Neural cell (in vitro differentiated cells): Measurements from ENCODE around the gene FHOD3. TPM values are rescaled to one million over a fixed set of nuclear protein-coding genes. Genes with fewer than 3 reads are reported as not detected.

ENCODE experiments used
- H2AFZ ChIP-seq: fragments of 200-600, 300-800 bp; sonication (generic), shearing (Covaris generic); 2 replicates; pipeline ENCODE4 v1.6.0; 2014; ENCODE audit warnings: low read depth, mild to moderate bottlenecking, antibody characterized with exemption, low read length, moderate library complexity
- H3F3A ChIP-seq: fragments of 200-600 bp; shearing (Covaris generic); 2 replicates; pipeline ENCODE4 v1.6.1; 2016; ENCODE audit warnings: mild to moderate bottlenecking, moderate library complexity, mixed read lengths, antibody characterized with exemption, low read length; ENCODE audit not compliant: insufficient read depth, poor library complexity, severe bottlenecking
- H3K27ac ChIP-seq: fragments of 200-600, 300-800 bp; sonication (generic), shearing (Covaris generic); 2 replicates; pipeline ENCODE4 v1.5.1; 2014; ENCODE audit warnings: mild to moderate bottlenecking, low read length, moderate library complexity
- H3K27me3 ChIP-seq: fragments of 300-800, 200-600 bp; sonication (generic), shearing (Covaris generic); 2 replicates; pipeline ENCODE4 v1.6.0; 2014; ENCODE audit warnings: mild to moderate bottlenecking, low read depth, low read length, moderate library complexity; ENCODE audit not compliant: insufficient read depth
- H3K36me3 ChIP-seq: fragments of 300-800, 200-600 bp; sonication (generic), shearing (Covaris generic); 2 replicates; pipeline ENCODE4 v1.5.1; 2014; ENCODE audit warnings: mild to moderate bottlenecking, antibody characterized with exemption, low read length, moderate library complexity; ENCODE audit not compliant: insufficient read depth
- H3K4me2 ChIP-seq: fragments of 300-800, 200-600 bp; sonication (generic), shearing (Covaris generic); 2 replicates; pipeline ENCODE4 v1.6.0; 2014; ENCODE audit warnings: mild to moderate bottlenecking, low read length
- H3K4me3 ChIP-seq: fragments of 300-800, 200-600 bp; sonication (generic), shearing (Covaris generic); 2 replicates; pipeline ENCODE4 v1.5.1; 2014; ENCODE audit warnings: mild to moderate bottlenecking, low read length, moderate library complexity
- H3K79me2 ChIP-seq: fragments of 200-600 bp; shearing (Covaris generic); replicated peaks from 2 replicates; pipeline ENCODE4 v1.6.0; 2014; ENCODE audit warnings: mild to moderate bottlenecking, low read length, moderate library complexity; ENCODE audit not compliant: insufficient read depth
- H3K9ac ChIP-seq: fragments of 300-800, 200-600 bp; sonication (generic), shearing (Covaris generic); 2 replicates; pipeline ENCODE4 v1.6.1; 2016; ENCODE audit warnings: mild to moderate bottlenecking, low read length, mixed read lengths
- H3K9me2 ChIP-seq: fragments of 200-600 bp; shearing (Covaris generic); 2 replicates; pipeline ENCODE4 v1.6.1; 2016; ENCODE audit warnings: mild to moderate bottlenecking, low read length, mixed read lengths; ENCODE audit not compliant: insufficient read depth
- H3K9me3 ChIP-seq: fragments of 200-600, 300-800 bp; sonication (generic), shearing (Covaris generic); 2 replicates; pipeline ENCODE4 v1.6.1; 2016; ENCODE audit warnings: mild to moderate bottlenecking, mixed run types, low read length, moderate library complexity, mixed read lengths
- H4K20me1 ChIP-seq: fragments of 200-600 bp; shearing (Covaris generic); 2 replicates; pipeline ENCODE4 v1.6.1; 2016; ENCODE audit warnings: mild to moderate bottlenecking, mixed run types; ENCODE audit not compliant: insufficient read depth
- EP300 ChIP-seq: fragments of 450-650 bp; conservative IDR thresholded peaks from 2 replicates; pipeline ENCODE4 v1.6.1; 2014; ENCODE audit warnings: antibody characterized with exemption, mild to moderate bottlenecking, moderate library complexity; ENCODE audit not compliant: poor library complexity, severe bottlenecking
- EZH2 ChIP-seq: fragments of 200-600, 300-800 bp; shearing (Covaris generic), sonication (generic); IDR thresholded peaks from 2 replicates; pipeline ENCODE4 v1.6.1; 2014; ENCODE audit warnings: antibody characterized with exemption, low read length, borderline replicate concordance, mild to moderate bottlenecking; ENCODE audit not compliant: insufficient read depth, poor library complexity, severe bottlenecking
- MXI1 ChIP-seq: fragments of 450-650 bp; conservative IDR thresholded peaks from 2 replicates; pipeline ENCODE4 v1.6.1; 2014; ENCODE audit warnings: antibody characterized with exemption, mild to moderate bottlenecking; ENCODE audit not compliant: poor library complexity, severe bottlenecking
- POLR2AphosphoS5 ChIP-seq: IDR thresholded peaks from 2 replicates; pipeline ENCODE4 v1.6.1; 2012
- RAD21 ChIP-seq: fragments of 450-650 bp; conservative IDR thresholded peaks from 2 replicates; pipeline ENCODE4 v1.6.1; 2014; ENCODE audit warnings: antibody characterized with exemption, mild to moderate bottlenecking, moderate library complexity
- SMC3 ChIP-seq: fragments of 450-650 bp; conservative IDR thresholded peaks from 2 replicates; pipeline ENCODE4 v1.6.1; 2014; ENCODE audit warnings: antibody characterized with exemption, mild to moderate bottlenecking, moderate library complexity; ENCODE audit not compliant: poor library complexity
- TAF1 ChIP-seq: IDR thresholded peaks from 2 replicates; pipeline ENCODE4 v1.6.1; 2012; ENCODE audit warnings: low read depth
- polyA plus RNA-seq: library from polyadenylated mRNA; depleted of rRNA; stranded (reverse); fragments of >200 nt; gene quantifications from 2 replicates; pipeline ENCODE4 v1.2.3, GENCODE V29; 2014
- TF ChIP-seq, protein P1 (sequence below): fragments of 450-650 bp; IDR thresholded peaks from 2 replicates; pipeline ENCODE4 v1.5.1; 2014; ENCODE audit warnings: antibody characterized with exemption, mild to moderate bottlenecking, moderate library complexity; ENCODE audit not compliant: poor library complexity, severe bottlenecking
- TF ChIP-seq, protein P2 (sequence below): IDR thresholded peaks from 2 replicates; pipeline ENCODE4 v1.6.1; 2012; ENCODE audit warnings: borderline replicate concordance

FHOD3 gene
- polyA plus RNA-seq, 1 donor from 2014 or later: 19.4 TPM

GRCh38 chr18:36379435-36379984, 82.0 kb downstream of the FHOD3 start:
- no peaks in the 10 kb centered on the region for H3K9me2 ChIP-seq
- H3K36me3 ChIP-seq: peaks cover 5% of the 10 kb centered on the region
- TF ChIP-seq SMC3 (no peak), RAD21 (no peak), MXI1 (no peak), TAF1 (no peak), POLR2AphosphoS5 (no peak), EZH2 (no peak), EP300 (no peak)
- TF ChIP-seq, protein P1, sequence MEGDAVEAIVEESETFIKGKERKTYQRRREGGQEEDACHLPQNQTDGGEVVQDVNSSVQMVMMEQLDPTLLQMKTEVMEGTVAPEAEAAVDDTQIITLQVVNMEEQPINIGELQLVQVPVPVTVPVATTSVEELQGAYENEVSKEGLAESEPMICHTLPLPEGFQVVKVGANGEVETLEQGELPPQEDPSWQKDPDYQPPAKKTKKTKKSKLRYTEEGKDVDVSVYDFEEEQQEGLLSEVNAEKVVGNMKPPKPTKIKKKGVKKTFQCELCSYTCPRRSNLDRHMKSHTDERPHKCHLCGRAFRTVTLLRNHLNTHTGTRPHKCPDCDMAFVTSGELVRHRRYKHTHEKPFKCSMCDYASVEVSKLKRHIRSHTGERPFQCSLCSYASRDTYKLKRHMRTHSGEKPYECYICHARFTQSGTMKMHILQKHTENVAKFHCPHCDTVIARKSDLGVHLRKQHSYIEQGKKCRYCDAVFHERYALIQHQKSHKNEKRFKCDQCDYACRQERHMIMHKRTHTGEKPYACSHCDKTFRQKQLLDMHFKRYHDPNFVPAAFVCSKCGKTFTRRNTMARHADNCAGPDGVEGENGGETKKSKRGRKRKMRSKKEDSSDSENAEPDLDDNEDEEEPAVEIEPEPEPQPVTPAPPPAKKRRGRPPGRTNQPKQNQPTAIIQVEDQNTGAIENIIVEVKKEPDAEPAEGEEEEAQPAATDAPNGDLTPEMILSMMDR: no peak
- TF ChIP-seq, protein P2, sequence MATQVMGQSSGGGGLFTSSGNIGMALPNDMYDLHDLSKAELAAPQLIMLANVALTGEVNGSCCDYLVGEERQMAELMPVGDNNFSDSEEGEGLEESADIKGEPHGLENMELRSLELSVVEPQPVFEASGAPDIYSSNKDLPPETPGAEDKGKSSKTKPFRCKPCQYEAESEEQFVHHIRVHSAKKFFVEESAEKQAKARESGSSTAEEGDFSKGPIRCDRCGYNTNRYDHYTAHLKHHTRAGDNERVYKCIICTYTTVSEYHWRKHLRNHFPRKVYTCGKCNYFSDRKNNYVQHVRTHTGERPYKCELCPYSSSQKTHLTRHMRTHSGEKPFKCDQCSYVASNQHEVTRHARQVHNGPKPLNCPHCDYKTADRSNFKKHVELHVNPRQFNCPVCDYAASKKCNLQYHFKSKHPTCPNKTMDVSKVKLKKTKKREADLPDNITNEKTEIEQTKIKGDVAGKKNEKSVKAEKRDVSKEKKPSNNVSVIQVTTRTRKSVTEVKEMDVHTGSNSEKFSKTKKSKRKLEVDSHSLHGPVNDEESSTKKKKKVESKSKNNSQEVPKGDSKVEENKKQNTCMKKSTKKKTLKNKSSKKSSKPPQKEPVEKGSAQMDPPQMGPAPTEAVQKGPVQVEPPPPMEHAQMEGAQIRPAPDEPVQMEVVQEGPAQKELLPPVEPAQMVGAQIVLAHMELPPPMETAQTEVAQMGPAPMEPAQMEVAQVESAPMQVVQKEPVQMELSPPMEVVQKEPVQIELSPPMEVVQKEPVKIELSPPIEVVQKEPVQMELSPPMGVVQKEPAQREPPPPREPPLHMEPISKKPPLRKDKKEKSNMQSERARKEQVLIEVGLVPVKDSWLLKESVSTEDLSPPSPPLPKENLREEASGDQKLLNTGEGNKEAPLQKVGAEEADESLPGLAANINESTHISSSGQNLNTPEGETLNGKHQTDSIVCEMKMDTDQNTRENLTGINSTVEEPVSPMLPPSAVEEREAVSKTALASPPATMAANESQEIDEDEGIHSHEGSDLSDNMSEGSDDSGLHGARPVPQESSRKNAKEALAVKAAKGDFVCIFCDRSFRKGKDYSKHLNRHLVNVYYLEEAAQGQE: no peak
- no peak overlapping the region for H3K27ac ChIP-seq
- no peaks in the 10 kb centered on the region for H4K20me1 ChIP-seq
- no peak overlapping the region for H2AFZ ChIP-seq
- H3K4me2 ChIP-seq: no peak overlapping the region
- H3F3A ChIP-seq: no peaks in the 10 kb centered on the region
- H3K27me3 ChIP-seq: no peaks in the 10 kb centered on the region
- no peak overlapping the region for H3K4me3 ChIP-seq
- H3K9ac ChIP-seq: no peak overlapping the region
- H3K79me2 ChIP-seq: no peaks in the 10 kb centered on the region
- no peaks in the 10 kb centered on the region for H3K9me3 ChIP-seq

GRCh38 chr18:36380173-36380827, 82.8 kb downstream of the FHOD3 start:
- H3K36me3 ChIP-seq: peaks cover 5% of the 10 kb centered on the region
- H3K4me2 ChIP-seq: no peak overlapping the region
- no peaks in the 10 kb centered on the region for H3F3A ChIP-seq
- H4K20me1 ChIP-seq: no peaks in the 10 kb centered on the region
- no peak overlapping the region for H3K9ac ChIP-seq
- H2AFZ ChIP-seq: no peak overlapping the region
- no peaks in the 10 kb centered on the region for H3K79me2 ChIP-seq
- TF ChIP-seq, protein P2: no peak
- no peak for TF ChIP-seq SMC3
- no peak for TF ChIP-seq RAD21
- TF ChIP-seq EZH2: no peak
- no peak for TF ChIP-seq EP300
- TF ChIP-seq, protein P1: no peak
- TF ChIP-seq TAF1: no peak
- H3K4me3 ChIP-seq: no peak overlapping the region
- no peaks in the 10 kb centered on the region for H3K9me3 ChIP-seq
- no peaks in the 10 kb centered on the region for H3K27me3 ChIP-seq
- no peak overlapping the region for H3K27ac ChIP-seq
- no peaks in the 10 kb centered on the region for H3K9me2 ChIP-seq
